ENCODE data around the gene TTC12.
A peak's percentile ranks its signal among the peaks of the same experiment; 100 is the strongest.

The TTC12 gene, protein sequence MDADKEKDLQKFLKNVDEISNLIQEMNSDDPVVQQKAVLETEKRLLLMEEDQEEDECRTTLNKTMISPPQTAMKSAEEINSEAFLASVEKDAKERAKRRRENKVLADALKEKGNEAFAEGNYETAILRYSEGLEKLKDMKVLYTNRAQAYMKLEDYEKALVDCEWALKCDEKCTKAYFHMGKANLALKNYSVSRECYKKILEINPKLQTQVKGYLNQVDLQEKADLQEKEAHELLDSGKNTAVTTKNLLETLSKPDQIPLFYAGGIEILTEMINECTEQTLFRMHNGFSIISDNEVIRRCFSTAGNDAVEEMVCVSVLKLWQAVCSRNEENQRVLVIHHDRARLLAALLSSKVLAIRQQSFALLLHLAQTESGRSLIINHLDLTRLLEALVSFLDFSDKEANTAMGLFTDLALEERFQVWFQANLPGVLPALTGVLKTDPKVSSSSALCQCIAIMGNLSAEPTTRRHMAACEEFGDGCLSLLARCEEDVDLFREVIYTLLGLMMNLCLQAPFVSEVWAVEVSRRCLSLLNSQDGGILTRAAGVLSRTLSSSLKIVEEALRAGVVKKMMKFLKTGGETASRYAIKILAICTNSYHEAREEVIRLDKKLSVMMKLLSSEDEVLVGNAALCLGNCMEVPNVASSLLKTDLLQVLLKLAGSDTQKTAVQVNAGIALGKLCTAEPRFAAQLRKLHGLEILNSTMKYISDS

DNA sequence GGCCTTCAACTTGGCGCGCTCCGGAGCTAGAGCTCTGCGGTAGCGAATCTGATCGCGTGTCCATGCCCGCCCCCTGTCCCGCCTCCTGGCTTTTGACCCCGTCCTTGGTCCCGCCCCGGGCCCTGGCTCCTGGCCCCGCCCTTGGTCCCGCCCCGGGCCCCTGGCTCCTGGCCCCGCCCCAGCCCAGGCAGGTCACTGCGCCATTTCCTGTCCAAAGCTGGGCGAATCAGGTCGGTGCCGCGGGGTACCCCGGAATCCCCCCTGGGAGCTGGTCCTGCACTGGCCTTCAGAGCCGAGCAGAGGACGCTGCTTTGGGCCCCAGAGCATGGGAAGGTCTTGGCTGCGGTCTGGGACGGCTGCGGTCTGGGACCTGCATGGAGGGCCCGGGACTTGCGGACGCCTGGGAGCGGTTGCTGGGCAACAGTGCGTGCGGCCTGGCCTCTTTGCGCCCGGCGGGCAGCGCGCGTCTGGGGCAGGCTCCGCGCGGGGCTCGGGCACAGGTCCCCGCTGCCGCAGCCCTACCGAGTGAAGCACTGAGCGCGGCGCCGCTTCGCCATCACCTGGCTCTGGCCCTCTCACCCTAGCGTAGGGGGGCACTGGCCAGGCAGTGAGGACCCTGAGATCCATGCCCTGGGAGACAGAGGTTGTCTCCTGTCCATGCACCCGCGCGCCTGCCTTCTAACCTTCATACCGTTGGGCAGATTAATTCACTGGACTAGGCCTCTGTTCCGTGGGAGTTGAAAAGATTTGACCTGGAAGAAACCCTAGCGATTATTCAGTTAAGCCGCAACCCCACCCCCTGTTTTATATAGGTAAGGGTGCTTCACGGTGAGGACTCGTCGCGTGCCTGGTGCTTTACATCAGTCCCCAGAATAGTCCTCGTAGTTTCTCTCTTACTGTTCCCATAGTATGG, at the start of gene TTC12:
Gene TTC12, plus strand, starts transcription at position 195 of the 913 bp plus-strand sequence. CDS start 1,675 bp downstream, outside the sequence.
- DNase-seq = peak; percentile 95

DNA sequence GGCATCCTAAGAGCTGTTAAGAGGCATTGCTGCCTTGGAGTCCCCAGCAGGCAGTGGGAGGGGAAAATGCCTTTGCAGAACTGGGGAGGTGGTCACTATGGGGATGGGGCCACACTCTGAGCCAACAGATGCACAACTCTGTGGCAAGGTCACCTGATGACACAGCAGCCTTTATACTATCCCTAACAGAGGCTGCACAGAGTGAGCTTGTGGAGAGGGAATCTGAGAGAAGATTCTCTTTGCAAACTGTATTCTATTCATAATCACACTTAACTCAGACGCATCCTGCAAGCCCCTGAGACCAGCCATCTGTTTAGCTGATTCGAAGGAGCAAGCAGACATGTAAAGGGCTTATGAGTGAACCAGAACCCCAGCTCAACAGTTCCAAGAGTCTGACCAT, 49.0 kb upstream of the TTC12 start:
- no peak for DNase-seq

DNA sequence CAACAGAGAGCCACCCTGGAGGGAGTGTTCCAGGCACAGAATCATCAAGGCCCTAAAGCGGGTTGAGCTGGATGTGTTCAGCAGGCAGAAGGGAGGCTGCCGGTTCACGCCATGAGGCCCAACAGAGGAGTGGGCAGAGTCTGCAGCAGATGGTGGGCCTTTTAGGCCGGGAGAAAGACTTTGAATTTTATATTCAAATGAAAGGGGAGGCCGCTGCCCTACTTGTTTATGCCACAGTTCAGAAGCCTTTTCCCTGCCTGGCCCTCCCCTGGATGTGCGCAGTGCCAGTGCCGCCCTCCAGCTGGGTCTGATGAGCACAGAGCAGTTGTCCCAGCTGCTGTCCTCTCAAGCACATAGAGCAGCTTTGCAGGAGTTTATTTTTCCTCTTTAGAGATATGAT, 46.9 kb upstream of the TTC12 start:
- DNase-seq = no peak

DNA sequence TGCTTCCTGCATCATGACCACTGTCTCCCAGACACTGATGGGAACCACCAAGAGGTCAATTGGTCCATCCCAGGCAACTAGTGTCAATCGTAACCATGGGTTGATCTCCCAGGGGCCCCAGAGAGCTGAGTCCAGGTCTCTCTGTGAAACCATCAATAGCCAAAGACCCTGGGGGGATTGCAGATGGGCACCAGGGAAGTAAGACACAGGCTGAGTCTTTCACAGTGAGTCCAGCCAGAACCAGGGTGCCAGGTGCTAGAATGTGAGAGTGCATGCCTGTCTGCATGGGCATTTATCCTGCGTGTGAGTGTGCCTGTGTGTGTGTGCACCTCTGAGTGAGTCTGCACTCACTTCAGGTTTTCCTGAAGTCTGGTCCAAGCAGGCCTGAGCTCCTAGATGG, 45.3 kb upstream of the TTC12 start:
- no peak for DNase-seq

DNA sequence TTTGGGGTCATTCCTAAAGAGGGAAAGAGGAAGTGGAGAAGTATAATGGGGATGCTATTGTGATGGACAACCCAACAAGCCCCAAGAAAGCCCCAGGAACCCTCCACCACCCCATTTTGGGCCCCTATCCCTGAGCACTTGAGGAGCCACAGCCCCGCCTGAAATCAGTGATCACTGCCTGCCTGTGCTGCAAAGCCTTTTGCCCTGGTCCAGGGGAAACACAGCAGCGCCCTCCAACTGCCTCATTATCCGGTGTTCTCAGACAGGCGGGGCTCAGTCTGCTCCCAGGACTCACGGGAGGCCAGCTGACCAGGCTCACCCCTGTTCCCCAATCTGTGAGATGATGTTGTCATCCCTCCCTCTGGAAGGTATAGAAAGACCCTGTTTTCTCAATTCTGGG, 44.7 kb upstream of the TTC12 start:
- no peak for DNase-seq

DNA sequence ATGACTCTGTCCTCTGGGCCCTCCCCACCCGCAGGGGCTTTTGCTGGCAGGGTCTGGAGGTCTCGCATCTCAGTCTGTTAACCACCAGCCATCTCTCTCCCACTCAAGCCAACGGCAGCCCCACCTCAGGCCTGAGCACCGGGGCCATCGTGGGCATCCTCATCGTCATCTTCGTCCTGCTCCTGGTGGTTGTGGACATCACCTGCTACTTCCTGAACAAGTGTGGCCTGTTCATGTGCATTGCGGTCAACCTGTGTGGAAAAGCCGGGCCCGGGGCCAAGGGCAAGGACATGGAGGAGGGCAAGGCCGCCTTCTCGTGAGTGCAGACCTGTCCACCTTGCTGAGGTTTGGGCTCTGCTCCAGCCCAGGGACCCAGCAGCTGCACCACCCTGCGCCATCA, 44.3 kb upstream of the TTC12 start:
- no peak for DNase-seq

DNA sequence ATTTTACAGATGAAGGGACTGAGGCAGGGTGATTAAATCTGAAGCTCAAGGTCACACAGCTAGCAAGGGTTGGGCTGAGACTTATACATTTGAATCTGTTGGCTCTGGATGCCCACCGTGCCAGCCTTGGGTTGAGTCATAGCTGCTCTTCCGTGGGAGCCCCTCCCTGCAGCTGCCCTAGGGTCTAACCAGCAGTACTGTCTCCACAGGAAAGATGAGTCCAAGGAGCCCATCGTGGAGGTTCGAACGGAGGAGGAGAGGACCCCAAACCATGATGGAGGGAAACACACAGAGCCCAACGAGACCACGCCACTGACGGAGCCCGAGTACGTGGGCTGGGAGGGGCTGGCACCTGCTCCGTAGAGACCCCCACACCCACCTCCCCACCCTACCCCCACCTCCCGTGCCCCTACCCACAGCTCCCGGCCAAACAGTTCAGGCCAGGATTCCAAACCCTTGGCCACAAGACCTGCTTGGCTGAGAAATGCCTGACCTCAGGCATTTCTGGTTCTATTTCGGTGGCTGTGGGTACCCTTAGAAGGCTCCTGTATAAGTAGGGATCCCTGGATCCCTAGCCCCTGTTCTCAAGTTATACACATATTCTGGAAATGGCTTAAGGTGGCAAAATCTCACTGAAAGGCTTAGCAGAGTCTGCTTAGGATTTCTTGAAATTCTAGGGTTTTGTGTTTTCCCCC, 42.7 kb upstream of the TTC12 start:
- DNase-seq = no peak

DNA sequence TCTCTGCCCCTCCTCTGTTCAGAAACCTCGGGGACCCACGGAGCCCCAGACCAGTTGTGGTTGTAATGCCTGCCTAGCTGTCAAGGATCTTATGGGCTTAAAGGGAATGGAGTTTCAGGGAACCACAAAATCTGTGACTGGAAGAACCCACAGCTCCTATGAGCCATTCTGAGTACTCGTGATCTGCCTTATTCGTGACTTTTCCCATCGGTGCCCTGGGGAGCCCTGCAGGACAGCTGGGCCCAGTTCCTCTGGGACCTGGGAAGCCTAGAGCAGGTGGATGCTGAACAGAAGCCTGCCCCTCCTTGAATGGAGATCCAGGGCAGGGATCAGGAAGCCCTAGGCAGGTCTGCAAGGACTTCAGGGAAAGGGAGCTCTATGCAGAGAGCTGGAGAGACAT, 42.1 kb upstream of the TTC12 start:
- DNase-seq = no peak

DNA sequence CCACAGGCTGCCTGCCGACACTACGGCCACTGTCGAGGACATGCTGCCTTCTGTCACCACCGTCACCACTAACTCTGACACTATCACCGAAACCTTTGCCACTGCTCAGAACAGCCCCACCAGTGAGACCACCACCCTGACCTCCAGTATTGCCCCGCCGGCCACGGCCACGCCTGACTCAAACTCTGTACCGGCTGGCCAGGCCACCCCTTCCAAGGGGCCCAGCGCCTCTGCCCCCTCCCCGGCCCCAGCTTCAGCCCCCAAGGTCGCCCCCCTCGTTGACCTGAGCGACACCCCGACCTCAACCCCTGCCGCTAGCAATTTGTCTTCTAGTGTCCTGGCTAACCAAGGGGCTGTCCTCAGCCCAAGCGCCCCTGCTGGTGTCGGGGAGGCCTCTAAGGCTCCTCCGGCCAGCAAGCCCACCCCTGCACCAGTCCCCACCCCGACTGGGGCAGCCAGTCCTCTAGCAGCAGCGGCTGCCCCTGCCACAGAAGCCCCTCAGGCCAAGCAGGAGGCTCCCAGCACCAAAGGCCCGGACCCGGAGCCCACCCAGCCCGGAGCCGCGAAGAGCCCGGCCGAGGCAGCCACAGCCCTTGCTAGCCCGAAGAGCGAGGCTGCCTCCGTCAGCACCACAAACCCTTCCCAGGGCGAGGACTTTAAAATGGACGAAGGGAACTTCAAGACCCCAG, 41.3 kb upstream of the TTC12 start:
- no peak for DNase-seq

DNA sequence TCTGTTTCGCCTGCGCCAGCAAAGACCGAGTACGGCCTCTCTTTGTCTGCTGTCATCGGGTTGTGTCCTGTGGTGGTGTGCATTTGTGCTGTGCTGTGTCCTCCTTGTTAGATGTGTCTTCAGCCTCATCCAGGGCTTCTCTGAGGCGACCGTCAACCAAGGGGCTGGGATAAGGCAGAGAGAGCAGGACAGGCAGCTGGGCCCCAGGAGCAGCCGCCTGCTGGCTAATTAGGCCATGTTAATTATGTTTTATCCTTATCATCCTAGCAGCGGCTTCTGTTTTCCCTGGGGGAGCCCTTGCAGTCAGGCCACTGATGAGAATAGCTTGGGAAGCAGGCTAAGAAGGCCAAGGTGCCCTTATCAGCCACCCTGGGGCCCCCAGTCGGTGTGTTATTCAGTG, 40.7 kb upstream of the TTC12 start:
- DNase-seq = no peak

DNA sequence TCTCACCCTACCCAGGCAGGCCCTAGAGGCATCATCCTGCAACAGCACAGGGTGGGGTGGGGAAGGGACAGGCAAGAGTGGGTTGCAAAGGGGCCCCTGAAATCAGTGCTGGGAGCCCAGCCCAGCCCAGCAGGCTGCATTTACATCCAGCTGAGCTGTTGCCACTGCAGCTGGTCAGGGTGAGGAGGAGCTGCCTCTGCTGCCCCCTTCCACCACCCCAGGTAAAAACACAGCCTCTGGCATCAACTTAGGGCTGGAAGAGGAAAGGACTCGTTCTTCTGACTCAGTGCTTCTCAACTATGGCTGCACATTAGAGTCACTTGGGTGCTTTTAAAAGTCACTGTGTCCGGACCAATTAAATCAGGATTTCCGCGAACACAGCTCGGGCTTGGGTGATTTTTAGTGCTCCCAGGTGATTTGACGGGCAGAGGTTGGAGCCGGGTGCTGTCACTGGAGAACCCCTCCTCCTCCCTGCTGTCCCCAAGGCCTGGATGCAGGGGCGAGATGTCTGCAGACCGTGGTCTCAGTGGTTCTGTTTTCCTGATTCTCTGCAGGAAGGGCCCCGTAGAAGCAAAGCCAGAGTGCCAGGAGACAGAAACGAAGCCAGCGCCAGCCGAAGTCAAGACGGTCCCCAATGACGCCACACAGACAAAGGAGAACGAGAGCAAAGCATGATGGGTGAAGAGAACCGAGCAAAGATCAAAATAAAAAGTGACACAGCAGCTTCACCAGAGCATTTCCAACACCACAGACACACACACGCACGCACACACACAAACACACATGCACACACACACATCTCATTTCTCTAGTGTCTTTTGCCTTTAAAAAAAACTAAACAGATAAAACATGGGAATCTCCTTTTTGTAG, 39.4 kb upstream of the TTC12 start:
- DNase-seq = no peak

DNA sequence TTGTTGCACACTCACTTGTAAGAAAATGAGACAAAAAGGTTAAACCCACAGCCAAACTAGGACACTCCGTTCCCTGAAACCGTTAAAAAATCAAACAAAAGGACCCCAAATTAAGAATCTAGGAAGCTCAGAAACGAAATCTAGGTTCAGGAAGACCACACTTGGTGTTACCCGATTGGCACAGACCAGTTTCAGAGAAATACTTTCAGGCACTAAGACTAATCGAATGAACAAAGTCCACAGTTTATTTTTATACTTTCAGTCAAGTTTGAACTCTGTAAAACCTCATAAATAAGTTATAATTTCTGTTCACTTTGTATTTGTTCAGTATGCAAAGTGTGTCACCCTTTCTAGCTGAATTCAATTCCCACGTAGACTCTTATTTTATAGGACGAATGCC, 38.8 kb upstream of the TTC12 start:
- DNase-seq = no peak

DNA sequence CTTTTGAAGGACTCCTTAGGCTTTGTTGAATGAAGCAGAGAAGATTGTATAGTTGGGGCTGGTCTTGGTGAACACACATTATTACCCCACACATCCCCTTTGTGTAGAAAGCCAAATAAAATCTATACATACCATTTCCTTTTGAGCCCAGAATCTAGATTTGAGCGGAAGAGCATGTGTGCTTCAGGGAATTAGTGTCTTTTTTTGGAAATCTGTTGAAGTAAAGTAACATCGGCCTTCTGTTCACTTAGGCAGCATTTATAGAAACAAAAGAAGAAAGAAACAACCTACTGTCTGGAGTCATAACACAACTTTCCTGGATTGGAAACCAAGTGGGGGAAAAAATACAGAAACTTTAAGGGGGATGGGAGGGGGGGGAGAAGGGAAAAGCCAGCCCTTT, 37.9 kb upstream of the TTC12 start:
- DNase-seq = no peak

DNA sequence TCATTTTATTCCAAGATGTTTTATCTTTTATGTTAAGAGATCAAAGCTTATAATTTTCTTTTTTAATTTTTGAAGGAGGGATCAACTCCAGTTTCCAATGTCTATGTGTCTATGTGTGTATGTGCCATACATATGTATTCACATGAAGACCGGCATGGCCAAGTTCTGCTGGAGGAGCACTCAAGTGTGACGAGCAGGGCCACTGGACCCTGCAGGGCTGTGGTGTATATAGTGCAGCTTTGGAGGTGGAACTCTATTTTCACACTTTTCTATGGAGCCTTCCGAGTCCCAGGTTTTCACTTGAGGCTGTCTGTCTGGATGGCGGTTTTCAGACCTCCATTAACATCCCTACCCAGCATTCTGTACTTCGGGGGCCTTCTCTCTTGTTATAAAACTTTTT, 36.5 kb upstream of the TTC12 start:
- DNase-seq = no peak

DNA sequence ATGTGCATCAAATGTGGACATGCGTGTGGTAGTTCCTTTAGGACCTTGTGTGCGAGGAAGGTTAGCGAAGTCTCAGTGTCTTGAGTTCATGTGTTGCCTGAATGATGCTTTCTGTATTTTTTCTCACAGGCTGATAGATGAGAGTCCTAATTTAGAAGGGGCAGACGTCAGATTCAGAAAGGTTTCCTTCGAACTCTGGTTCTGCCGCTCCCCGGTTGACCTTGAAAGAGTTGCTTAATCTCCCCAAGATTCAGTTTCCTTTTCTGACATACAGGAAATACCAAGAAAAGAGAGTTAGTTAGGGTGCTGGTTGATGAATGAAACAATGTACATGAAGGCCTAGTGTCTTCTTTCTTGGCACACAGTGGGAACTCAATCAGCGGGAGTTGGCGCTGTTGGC, 35.9 kb upstream of the TTC12 start:
- DNase-seq = no peak

DNA sequence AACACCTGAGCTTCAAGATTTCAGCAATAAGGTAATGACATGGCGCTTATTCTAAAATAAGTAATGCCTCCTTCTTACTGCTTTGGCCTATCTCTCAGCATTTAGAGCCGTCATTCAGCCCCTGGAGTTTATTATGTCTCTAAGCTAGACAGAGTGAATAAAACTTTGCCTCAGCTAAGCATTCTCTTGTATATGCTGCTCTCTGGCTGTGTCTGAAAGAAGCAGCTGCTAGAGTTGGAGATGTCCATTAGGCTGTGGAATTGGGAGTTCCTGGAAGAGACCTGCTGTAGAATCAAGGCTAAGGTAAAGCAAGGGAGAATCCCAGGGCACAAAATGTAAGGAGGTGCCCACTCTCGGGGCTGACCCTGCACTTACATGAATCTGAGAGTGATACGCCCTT, 35.5 kb upstream of the TTC12 start:
- no peak for DNase-seq

DNA sequence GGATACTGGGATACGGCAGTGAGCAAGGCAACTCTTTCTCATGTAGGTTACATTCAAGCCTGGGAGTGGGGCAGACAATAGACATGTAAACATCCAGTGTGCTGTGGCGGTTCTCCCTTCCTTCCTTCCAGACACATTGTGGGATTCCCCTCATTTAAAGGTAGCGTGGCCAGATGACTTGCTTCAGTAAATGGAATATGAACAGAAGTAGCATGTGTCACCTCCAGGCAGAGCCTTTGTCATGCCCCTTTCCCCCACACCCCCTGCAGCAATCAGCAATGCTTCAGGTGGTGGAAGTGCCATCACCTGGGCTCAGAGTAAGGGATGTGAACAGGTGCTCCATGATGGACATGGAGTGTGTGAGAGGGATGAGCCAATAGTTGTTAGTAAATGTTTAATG, 34.8 kb upstream of the TTC12 start:
- no peak for DNase-seq

DNA sequence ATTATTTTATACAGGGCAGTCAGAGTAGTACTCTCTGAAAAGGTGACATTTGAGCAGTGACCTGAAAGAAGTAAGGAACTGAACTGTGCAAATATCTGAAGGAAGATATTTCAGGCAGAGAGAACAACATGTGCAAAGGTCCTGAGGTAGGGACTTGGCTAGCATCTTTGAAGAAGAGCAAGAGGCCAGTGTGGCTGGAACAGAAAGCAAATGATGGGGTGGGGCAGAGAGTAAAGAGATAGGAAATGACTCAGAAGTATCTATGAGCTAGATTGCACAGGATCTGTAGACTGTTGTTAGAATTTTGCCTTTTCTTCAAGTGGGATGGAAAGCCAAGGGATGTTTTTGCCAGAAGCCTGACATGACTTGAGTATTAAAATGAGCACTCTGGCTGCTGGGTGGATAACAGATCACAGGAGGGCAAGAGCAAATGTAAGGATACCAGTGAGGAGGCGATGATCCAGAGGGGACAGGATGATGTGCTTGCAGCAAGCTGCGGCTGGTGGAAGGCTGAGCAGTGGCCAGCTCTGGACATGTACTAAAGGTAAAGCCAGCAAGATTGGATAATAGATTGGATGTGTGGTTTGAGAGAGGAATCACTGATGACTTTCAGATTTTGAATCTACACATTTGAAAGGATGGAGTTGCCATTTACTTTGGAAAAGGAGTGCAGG, 33.2 kb upstream of the TTC12 start:
- no peak for DNase-seq

DNA sequence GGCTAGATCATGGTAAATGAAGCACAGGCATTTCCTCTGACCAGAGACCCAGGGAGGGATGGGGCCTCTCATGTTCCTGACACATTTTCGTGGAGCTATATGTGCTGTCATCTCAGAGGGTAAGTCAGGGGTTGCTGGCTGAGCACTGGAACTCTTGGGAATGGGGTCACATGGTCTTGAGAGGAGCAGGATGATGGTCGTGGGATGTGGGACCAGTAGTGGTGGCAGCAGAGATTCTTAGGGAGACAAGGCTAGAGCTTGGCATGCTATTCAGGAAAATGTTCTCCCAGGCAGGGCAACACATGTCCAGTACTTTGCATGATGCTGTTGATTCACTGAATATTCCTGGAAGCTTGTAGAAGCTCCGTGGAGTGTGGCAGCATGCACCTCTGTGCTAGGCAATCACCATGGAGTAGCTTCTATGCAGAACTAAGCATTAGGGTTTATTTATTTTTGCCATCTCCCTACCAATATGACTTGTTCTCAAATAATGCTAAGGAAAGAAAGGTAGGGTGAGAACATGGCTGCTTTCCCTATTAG, 31.4 kb upstream of the TTC12 start:
- DNase-seq = no peak

DNA sequence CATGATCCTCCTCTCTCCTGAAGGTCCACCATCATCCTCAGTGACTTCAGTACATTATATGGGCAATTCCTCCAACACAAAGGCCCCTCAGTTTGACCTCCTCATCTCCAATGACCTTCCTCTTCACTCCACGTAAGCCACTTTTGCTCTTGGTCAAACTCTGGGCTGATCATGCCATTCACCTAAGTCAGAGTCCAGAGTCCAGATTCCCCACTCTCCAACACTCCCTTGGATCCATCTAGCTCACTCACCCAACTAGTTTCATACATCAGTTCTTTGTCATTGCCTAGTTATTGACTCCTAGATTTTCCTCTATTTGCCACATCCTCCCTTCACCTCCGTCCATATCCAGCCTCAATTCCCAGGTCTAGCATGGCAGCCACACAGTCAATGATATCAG, 30.5 kb upstream of the TTC12 start:
- DNase-seq = no peak
